ENCODE data around the gene AFF4. TPM values are rescaled to one million over a fixed set of nuclear protein-coding genes. Genes with fewer than 3 reads are reported as not detected.
"Not testable (repeated sequence)": the region's sequence is repeated elsewhere in the genome, so short reads cannot be mapped to it uniquely, and the experiment has no call there.

The AFF4 gene
- total RNA-seq, 2 experiments from 2014 or later = 33.9 to 40.0 TPM

DNA sequence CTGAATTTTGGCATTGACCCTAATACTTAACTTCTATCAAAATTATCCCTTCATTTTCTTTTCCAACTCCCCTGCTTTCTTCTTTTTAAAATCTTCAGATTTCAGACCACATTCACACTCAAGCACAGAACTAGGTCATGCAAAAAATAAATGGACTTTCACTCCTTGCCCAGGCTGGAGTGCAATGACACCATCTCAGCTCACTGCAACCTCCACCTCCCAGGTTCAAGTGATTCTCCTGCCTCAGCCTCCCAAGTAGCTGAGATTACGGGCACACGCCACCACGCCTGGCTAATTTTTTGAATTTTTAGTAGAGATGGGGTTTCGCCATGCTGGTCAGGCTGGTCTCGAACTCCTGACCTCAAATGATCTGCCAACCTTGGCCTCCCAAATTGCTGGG, 108.4 kb downstream of the AFF4 start:
- H3K36me3 Mint-ChIP-seq (ENCODE audit: low read depth); H3K4me3 Mint-ChIP-seq; POLR2A ChIA-PET; H3K4me1 Mint-ChIP-seq; H3K27ac Mint-ChIP-seq; DNase-seq; H3K27me3 Mint-ChIP-seq; H3K9me3 Mint-ChIP-seq: not testable (repeated sequence)
- CTCF ChIA-PET = interaction anchor here (1.6 to 3.7 kb wide), 3 partner anchors 10 to 25 kb away, joined by 3 to 24 read pairs (median 4); partner anchors contain the start of genes GDF9, SHROOM1 and UQCRQ

GRCh38 chr5:132854301-132854700, 109.1 kb downstream of the AFF4 start:
- Mint-ChIP-seq H3K4me3 (no peak overlapping the region), H3K36me3 (ENCODE audit: low read depth) (no peaks in the 10 kb centered on the region), H3K27me3 (peaks cover 4% of the 10 kb centered on the region), H3K4me1 (peaks cover 4% of the 10 kb centered on the region), H3K27ac (no peak overlapping the region), H3K9me3 (no peaks in the 10 kb centered on the region)
- ChIA-PET CTCF (interaction anchor here (1.0 to 3.7 kb wide), 5 partner anchors 9 to 24 kb away, joined by 3 to 24 read pairs (median 4); partner anchors contain the start of genes GDF9, SHROOM1 and UQCRQ), POLR2A (no interaction called here)
- no peak for DNase-seq

DNA sequence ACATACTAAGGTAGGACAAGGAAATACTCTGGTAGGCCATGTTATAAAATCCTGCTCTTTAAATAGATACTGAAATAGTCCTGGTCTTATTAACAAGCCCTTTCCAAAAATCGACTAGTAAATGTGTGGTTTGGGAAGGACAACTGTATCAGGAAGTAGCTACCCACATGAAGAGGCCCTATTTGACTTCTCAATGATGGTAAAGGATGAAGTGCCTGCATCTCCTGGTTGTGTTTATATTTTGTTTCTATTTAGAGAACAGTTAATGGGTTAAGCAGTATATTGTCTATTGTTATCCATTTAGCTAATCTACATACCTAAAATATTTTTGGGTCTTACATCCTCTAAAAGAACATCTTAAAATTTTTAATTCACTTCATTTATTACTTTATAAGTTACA, 109.6 kb downstream of the AFF4 start:
- Mint-ChIP-seq H3K4me1 (peaks cover 4% of the 10 kb centered on the region), H3K9me3 (no peaks in the 10 kb centered on the region), H3K27me3 (peaks cover 4% of the 10 kb centered on the region), H3K27ac (no peak overlapping the region), H3K4me3 (no peak overlapping the region), H3K36me3 (ENCODE audit: low read depth) (no peaks in the 10 kb centered on the region)
- ChIA-PET CTCF (interaction anchor here (1.0 to 3.7 kb wide), 4 partner anchors 11 to 24 kb away, joined by 3 to 24 read pairs (median 4); partner anchors contain the start of genes GDF9, SHROOM1 and UQCRQ), POLR2A (no interaction called here)
- no peak for DNase-seq

DNA sequence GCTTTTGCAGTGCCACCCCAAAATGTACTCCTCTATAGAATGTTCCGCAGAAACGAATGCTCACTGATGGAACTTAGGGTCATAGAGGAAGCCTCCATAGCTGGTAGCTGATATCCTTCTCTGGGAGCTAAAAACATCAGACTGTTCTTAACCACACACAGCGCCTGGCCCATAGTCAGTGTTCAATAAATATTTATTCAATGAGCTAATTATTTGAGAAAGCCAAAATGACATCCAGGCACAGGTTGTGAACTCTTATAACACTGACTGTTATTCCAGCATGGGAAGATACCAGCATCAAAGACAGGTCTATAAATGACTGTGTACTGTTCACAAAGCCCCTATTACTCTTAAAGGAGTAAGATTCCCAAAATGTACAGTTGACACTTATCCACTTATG, 110.1 kb downstream of the AFF4 start:
- Mint-ChIP-seq H3K4me1 (peaks cover 4% of the 10 kb centered on the region), H3K27ac (no peak overlapping the region), H3K9me3 (no peaks in the 10 kb centered on the region), H3K4me3 (no peak overlapping the region), H3K36me3 (ENCODE audit: low read depth) (no peaks in the 10 kb centered on the region), H3K27me3 (peaks cover 4% of the 10 kb centered on the region)
- ChIA-PET CTCF (interaction anchor here (1.0 to 3.7 kb wide), 4 partner anchors 12 to 23 kb away, joined by 3 to 24 read pairs (median 4); partner anchors contain the start of genes GDF9, SHROOM1 and UQCRQ), POLR2A (no interaction called here)
- no peak for DNase-seq

GRCh38 chr5:132850066-132850465, 113.4 kb downstream of the AFF4 start:
- H3K27me3 Mint-ChIP-seq = no peaks in the 10 kb centered on the region
- H3K4me3 Mint-ChIP-seq = no peak overlapping the region
- peaks cover 4% of the 10 kb centered on the region for H3K4me1 Mint-ChIP-seq
- no peak for DNase-seq
- no peak overlapping the region for H3K27ac Mint-ChIP-seq
- H3K36me3 Mint-ChIP-seq (ENCODE audit: low read depth) = no peaks in the 10 kb centered on the region
- H3K9me3 Mint-ChIP-seq = no peaks in the 10 kb centered on the region
- POLR2A ChIA-PET = no interaction called here
- CTCF ChIA-PET = no interaction called here

DNA sequence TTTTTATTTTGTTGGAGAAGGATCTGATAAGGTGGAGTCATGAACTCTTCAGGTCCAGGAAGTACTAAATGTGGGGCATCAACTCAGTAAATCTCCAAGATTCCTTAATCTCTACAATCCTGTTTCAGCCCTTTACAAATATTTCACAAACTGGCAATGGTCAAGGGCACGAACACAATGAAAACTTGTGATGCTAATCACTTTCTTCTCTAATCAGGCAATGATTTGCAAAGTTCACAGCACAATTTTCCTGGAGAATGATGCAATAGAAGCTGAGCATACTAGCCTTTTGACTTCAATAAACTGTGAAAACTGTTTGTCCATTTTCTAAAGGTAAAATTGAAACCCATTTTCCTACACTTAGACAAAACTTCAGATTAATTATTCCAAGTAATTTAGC, 114.1 kb downstream of the AFF4 start:
- no peak for DNase-seq
- Mint-ChIP-seq H3K4me1 (peaks cover 4% of the 10 kb centered on the region), H3K9me3 (no peaks in the 10 kb centered on the region), H3K27ac (no peak overlapping the region), H3K36me3 (ENCODE audit: low read depth) (no peaks in the 10 kb centered on the region), H3K27me3 (no peaks in the 10 kb centered on the region), H3K4me3 (no peak overlapping the region)
- CTCF ChIA-PET = interaction anchor here (1.3 kb wide), 1 partner anchor 29 kb away, joined by 3 read pairs; no protein-coding TSS in a partner anchor
- POLR2A ChIA-PET = no interaction called here

DNA sequence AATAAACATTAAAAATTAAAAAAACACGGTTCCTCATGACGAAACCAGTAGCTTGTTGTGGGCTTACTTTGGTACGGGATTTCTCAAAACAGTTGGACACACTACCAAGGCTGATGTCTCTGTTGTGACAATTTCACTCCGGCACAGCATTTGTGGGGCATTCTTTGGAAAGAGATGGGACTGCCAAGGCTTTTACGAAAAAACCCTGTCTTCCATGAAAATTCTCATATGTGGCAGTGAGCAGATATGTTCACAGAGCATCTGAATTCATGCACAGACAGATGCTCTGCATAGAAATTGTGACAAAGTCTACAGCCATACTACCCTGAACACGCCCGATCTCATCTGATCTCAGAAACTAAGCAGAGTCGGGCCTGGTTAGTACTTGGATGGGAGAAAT, 115.2 kb downstream of the AFF4 start:
- ChIA-PET CTCF (no interaction called here), POLR2A (no interaction called here)
- no peak for DNase-seq
- Mint-ChIP-seq H3K27me3 (no peaks in the 10 kb centered on the region), H3K36me3 (ENCODE audit: low read depth) (no peaks in the 10 kb centered on the region), H3K4me3 (no peak overlapping the region), H3K27ac (no peak overlapping the region), H3K4me1 (no peaks in the 10 kb centered on the region), H3K9me3 (no peaks in the 10 kb centered on the region)

DNA sequence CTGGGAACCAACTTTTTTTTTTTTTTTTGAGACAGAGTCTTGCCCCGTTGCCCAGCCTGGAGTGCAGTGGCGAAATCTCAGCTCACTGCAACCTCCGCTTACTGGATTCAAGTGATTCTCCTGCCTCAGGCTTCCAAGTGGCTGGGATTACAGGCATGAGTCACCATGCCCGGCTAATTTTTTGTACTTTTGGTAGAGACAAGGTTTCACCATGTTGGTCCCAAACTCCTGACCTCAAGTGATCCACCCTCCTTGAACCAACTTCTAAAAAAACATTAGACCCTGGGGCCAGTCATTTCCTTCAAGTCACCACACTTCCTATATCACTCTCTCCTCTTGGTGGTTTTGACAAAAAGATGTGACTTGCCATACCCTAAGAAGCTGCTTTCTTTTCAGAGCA, 122.1 kb downstream of the AFF4 start:
- DNase-seq = no peak
- no peak overlapping the region for H3K27ac Mint-ChIP-seq
- ChIA-PET CTCF (no interaction called here), POLR2A (no interaction called here)
- no peak overlapping the region for H3K4me3 Mint-ChIP-seq
- no peaks in the 10 kb centered on the region for H3K9me3 Mint-ChIP-seq
- H3K4me1 Mint-ChIP-seq = no peaks in the 10 kb centered on the region
- no peaks in the 10 kb centered on the region for H3K36me3 Mint-ChIP-seq (ENCODE audit: low read depth)
- no peaks in the 10 kb centered on the region for H3K27me3 Mint-ChIP-seq

DNA sequence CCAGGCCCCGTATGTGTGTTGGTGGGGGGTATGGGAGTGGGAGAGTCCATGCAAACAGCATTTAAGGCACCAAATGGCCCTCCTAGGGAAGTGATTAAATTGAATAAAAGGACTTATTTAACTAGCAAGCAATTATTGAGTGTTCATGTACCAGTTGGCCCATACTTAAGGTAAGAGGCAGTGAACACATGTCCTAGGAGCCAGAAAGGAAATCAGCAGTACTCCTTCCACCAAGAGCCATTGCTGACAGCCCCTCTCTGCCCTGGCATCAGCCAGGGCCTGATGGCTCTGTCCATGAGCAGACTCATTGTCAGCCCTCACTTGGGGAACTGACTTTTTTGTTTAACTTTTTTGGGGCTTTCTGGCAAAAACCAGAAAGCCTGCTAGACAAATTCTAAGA, 122.5 kb downstream of the AFF4 start:
- ChIA-PET POLR2A (no interaction called here), CTCF (no interaction called here)
- DNase-seq = no peak
- Mint-ChIP-seq H3K9me3 (no peaks in the 10 kb centered on the region), H3K27me3 (no peaks in the 10 kb centered on the region), H3K4me3 (no peak overlapping the region), H3K4me1 (no peaks in the 10 kb centered on the region), H3K27ac (no peak overlapping the region), H3K36me3 (ENCODE audit: low read depth) (no peaks in the 10 kb centered on the region)

DNA sequence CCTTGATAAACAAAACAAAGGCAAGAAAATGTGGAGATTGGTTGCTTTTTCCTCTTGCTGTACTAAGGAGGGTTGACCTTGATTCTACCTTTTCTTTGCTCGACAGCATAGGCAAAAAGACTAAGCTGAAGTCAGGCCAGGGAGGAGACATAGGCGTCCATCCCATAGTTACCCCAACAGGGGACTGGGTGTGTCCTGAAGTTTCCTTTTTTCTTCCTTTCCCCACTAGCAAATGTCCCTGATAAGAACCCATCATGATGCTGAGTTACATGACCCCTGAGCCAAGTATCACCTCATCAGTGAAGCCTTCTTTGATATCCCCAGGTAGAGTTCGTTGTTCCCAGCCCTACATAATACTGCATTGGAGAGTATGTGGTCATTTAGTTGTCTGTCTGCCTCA, 123.1 kb downstream of the AFF4 start:
- CTCF ChIA-PET = no interaction called here
- H3K27ac Mint-ChIP-seq = no peak overlapping the region
- no peaks in the 10 kb centered on the region for H3K4me1 Mint-ChIP-seq
- no peaks in the 10 kb centered on the region for H3K9me3 Mint-ChIP-seq
- POLR2A ChIA-PET = no interaction called here
- no peaks in the 10 kb centered on the region for H3K36me3 Mint-ChIP-seq (ENCODE audit: low read depth)
- no peak for DNase-seq
- no peak overlapping the region for H3K4me3 Mint-ChIP-seq
- no peaks in the 10 kb centered on the region for H3K27me3 Mint-ChIP-seq

GRCh38 chr5:132839426-132840301, 123.8 kb downstream of the AFF4 start:
- no peak for DNase-seq
- ChIA-PET CTCF (interaction anchor here (1.1 kb wide), 1 partner anchor 15 kb away, joined by 3 read pairs; no protein-coding TSS in a partner anchor), POLR2A (no interaction called here)
- no peaks in the 10 kb centered on the region for H3K4me1 Mint-ChIP-seq
- no peak overlapping the region for H3K4me3 Mint-ChIP-seq
- no peak overlapping the region for H3K27ac Mint-ChIP-seq
- no peaks in the 10 kb centered on the region for H3K27me3 Mint-ChIP-seq
- H3K36me3 Mint-ChIP-seq (ENCODE audit: low read depth) = no peaks in the 10 kb centered on the region
- no peaks in the 10 kb centered on the region for H3K9me3 Mint-ChIP-seq

GRCh38 chr5:132838516-132839282, 124.7 kb downstream of the AFF4 start:
- Mint-ChIP-seq H3K4me3 (no peak overlapping the region), H3K4me1 (no peaks in the 10 kb centered on the region)
- POLR2A ChIA-PET = no interaction called here

DNA sequence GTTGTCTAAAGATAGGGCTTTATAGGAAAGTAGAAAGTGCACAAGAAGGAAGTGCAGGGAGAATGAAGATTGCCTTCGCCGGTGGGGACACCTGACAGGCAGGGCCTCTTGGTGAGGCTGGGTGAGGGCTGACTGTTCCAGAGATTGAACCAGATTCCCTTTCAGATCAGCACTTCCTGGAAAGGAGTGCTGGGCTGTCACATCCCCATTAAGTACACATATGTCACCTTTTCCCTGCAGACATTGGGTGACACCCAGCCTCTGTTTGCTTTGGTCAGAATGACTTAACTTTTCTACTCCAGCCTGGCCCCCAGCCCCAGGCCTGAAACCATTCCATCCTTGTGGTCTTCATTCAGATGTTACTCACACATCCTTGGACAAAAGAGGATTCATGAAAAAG, 125.6 kb downstream of the AFF4 start:
- no peaks in the 10 kb centered on the region for H3K36me3 Mint-ChIP-seq (ENCODE audit: low read depth)
- no peak overlapping the region for H3K27ac Mint-ChIP-seq
- H3K4me1 Mint-ChIP-seq = no peaks in the 10 kb centered on the region
- H3K4me3 Mint-ChIP-seq = no peak overlapping the region
- H3K9me3 Mint-ChIP-seq = no peaks in the 10 kb centered on the region
- ChIA-PET POLR2A (no interaction called here), CTCF (no interaction called here)
- no peak for DNase-seq
- H3K27me3 Mint-ChIP-seq = peaks cover 3% of the 10 kb centered on the region

More at GRCh38 chr5:132838516-132839282, 124.7 kb downstream of the AFF4 start:
- Mint-ChIP-seq H3K27ac (no peak overlapping the region), H3K9me3 (no peaks in the 10 kb centered on the region), H3K27me3 (no peaks in the 10 kb centered on the region), H3K36me3 (ENCODE audit: low read depth) (no peaks in the 10 kb centered on the region)
- no peak for DNase-seq
- CTCF ChIA-PET = interaction anchor here (1.1 kb wide), 1 partner anchor 14 kb away, joined by 3 read pairs; no protein-coding TSS in a partner anchor

Measured in activated CD4-positive, alpha-beta T cell treated with anti-CD3 and anti-CD28 coated beads, Interleukin-2, amount 10 ng/mL, durations not matched to agents 7 days and 5 days (primary cell).